Measurements from ENCODE around the gene KCNJ1.

The KCNJ1 gene

GRCh38 chr11:128901653-128902514 is 34.8 kb upstream of the KCNJ1 start:
- no peak for DNase-seq

DNA sequence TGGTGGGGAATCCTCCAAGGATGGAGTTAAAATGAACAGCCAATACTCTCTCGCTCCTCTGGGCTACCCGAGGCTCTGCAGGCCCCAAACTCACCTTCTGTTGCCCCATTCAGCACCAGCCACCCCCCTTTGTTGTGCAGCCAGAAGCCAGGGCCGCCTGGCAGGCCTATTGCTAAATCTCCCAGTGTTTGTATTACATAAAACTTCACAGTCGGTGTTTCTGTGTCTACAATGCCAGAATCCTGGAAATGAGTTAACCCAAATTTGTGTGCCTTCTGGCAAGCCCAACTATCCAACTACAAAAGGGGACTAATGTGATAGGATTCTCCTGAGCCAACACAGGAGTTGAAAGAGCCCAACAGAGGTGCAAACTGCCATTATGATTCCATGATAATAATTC is 33.4 kb upstream of the KCNJ1 start:
- no peak for DNase-seq

- DNase-seq: no peak
Observed at GRCh38 chr11:128898580-128899344, 31.7 kb upstream of the KCNJ1 start.

DNA sequence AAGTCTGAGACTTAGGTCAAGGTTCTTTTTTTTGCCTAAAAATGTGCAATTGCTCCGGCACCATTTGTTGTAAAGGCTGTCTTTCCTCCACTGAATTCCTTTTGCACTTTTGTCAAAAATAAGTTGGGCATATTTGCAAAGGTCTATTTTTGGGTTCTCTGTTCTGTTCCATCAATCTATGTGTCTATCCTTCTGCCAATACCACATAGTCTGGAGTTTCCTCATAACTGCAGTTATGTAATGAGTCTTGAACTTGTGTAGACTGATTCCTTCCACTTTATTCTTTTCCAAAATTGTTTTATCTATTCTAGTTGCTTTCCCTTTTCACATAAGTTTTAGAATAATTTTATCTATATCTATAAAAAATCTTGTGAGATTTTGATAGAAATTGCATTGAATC is 30.7 kb upstream of the KCNJ1 start:
- DNase-seq: no peak

DNA sequence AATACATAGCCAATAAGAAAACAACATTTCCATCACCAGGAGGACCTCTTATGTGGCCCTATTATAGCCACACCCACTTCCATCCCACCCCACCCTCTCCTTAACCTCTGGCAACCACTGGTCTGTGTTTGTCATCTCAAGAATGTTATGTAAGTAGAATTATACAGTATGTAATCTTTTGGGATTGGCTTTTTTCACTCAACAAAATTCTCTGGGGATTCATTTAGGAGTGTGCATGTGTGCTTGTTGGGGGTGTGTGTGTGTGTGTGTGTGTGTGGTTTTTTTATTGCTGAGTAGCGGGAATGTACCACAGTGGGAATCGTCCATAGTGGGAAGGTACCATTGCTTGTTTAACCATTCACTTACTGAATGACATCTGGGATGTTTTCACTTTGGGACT is 29.3 kb upstream of the KCNJ1 start:
- no peak for DNase-seq

DNA sequence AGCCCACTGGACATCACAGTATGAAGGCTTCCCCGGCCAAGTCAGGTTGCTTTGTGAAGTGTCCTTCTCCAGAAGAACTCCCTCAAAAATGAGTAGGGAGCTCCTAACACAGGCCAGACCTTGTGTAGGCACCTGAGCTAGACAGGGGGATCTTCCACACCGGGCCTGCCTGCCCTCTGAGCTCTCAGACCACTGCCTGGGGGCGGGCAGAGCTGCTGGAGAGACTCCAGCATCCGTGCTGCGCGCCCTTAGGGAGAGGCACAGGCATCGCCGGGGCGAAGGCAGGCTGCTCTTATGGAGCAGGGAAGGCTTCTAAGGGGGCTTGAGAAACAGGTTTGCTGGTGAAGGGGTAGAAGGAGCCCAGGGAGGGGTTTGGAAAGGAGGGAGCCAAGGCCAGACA is 28.4 kb upstream of the KCNJ1 start:
- DNase-seq: no peak

- DNase-seq: no peak
Observed at GRCh38 chr11:128894685-128895084, 27.6 kb upstream of the KCNJ1 start.

- DNase-seq: no peak
Observed at GRCh38 chr11:128894286-128894681, 27.2 kb upstream of the KCNJ1 start.

- DNase-seq: no peak
Observed at GRCh38 chr11:128893578-128894285, 26.6 kb upstream of the KCNJ1 start.

DNA sequence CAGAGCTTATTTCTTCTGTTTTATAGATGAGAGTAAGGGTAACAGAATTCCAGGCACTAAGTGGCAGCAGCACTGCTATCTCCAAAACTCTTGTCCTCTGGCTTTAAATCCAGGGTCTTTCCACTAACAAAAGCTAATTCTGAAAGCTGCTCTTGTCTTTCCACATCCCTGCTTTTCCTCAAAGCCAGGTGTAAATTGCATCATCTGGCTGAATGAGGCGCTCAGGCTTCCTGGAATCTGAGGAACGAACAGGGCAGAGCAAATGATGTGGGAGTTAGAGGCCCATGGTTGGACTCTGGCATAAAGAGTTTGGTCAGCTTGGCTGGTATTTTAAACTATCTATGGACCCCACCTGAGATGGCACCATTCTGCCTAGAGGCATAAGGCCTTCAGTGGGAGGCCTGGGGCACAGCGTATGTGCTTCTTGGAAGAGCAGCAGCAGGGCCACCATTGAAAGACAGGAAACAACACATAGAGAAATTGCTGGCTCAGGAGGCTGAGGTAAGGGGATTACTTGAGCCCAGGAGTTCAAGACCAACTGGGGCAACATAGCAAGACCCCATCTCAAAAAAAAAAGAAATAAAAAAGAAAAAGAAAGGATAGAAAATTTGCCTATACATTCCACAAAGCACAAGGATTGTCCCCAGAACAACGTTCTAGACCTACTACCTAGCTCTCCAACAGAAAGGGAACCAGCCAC is 25.9 kb upstream of the KCNJ1 start:
- no peak for DNase-seq

DNA sequence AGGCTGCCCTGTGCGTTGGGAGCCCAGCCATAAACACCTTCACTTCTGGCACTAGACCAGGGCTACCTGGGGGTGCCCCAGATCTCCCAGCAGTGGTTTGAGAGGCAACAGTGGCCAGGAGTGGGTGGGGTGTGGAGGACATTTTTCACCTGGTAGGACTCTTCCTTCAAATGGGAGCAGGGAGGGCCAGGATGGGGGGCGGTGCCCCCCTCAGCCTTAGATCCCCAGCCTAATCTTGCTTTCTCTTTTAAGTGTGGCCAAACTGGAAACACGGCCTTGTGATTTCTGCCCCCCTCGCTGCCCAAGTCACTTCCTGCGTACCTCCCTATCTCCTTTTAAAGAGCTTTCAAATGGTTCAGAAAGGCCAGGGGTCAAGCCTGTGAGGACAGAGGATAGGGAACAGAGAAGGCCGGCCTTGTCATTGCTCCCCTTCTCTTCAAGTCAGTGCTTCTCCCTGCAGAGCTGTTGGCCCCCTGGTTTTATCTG is 24.9 kb upstream of the KCNJ1 start:
- DNase-seq: no peak

DNA sequence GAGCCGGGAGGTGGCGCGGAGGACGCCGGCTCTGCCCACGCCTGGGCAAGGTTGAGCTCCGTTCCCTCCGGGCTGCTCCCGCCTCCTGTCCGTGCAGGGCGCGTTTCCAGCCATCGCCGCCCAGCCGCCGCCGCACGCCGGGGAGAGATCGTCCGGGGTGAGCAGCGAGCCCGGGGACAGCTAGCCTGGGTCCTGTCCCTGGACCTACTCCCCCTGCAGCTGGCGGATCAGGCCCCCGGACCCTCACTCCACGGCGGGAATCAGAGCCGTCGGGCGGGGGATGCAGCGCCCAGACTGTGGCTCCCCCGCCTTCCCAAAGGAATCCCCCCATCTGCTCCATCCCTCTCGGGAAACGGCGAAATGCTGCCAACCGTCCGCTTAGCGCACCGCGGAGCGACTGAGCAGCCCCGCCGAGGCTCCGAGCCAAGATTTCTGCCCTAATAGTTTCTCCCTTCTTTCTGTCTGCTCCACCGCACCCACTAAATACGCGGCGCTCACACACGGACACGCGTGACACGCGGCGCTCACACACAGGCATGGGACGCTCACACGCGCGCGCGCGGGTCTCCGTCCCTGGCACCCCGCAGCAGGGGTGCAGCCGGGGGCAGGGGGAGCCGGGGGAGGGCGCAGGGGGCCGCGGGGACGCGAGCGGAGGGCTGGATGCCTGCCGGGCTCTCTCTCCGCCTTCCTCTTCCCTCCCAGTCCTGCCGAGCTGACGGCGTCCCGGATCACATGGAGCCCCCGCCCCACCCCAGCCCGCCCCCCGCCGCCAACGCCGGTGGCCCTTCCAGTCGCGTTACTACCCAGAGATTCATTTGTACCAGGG is 23.7 kb upstream of the KCNJ1 start, which contains the start of gene KCNJ5:
Gene KCNJ5, plus strand, starts transcription at position 814 of the 826 bp plus-strand sequence. CDS start 19,918 bp downstream, outside the sequence.
- DNase-seq: peak; percentile 54

DNA sequence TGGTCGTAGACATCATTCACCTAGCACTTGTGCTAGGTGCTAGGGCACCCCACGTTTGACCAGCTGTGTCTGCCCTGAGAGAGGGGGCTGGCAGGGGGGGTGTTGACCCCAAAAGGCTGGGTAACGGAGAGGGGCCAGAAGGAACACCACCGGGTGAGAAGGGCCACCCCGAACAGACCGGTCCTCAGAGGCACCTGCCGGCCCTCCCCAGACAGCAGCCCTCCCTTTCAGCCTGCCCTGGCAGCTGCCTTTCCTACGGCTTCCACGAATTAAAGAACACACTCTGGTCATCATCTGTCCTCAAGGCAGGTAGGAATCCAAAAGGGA is 23.1 kb upstream of the KCNJ1 start:
- no peak for DNase-seq

DNA sequence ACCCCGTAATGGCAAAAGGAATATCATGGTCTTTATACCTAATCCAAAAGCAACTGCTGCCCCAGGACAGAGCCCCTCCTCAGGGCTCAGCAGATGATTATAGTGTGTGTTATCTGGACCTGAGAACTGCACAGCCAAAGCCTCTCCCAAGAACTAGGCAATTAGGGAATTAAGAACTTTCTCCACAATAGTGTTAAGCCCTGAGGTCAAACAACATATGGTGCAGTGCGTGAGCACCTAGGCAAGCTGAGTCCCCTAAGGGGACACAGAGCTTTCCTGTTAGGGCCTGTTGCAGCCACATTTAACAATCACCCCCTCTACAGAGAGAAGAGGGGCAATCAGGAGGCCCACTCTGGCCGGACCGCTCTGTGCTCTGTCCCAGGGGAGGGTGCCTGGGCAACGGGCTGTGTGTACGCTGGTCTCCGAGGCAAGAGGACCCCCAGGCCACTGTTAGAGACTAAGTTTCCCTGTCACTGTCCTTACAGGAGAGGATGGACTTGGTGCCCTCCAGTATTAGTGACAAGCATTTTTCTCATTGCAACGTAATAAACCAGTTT is 22.6 kb upstream of the KCNJ1 start:
- DNase-seq: no peak

GRCh38 chr11:128888034-128888985 is 21.2 kb upstream of the KCNJ1 start:
- DNase-seq: no peak

DNA sequence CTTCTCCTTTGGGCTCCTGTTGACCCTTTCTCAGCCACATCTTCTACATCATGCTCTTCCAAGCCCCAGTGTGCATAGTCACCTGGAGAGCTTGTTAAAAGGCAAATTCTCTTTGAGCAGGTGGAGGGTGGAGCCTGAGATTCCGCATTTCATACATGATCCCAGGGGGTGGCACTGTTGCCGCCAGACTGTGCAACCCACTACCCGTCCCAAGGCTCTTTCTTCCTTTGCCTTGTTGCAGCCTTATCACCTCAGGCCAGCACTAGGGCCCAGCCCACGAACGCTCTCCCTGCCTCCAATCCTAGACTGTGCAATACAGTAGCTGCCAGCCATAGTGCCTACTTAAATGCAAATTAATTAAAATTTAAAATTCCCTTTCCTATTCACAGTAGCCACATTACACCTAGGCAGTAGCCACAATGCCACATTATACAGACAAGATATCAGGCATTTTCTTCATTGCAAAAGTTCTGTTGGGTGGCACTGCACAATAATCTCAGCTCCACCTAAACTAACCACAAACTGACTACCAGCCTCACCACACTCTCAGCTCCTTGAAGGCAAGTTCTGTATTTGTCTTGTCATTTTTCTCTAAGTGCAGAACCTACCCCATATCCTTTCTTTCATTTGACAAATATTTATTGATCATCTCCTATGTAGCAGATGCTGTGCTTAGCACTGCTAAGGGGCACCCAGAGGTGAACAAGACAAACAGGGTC is 19.5 kb upstream of the KCNJ1 start:
- no peak for DNase-seq

DNA sequence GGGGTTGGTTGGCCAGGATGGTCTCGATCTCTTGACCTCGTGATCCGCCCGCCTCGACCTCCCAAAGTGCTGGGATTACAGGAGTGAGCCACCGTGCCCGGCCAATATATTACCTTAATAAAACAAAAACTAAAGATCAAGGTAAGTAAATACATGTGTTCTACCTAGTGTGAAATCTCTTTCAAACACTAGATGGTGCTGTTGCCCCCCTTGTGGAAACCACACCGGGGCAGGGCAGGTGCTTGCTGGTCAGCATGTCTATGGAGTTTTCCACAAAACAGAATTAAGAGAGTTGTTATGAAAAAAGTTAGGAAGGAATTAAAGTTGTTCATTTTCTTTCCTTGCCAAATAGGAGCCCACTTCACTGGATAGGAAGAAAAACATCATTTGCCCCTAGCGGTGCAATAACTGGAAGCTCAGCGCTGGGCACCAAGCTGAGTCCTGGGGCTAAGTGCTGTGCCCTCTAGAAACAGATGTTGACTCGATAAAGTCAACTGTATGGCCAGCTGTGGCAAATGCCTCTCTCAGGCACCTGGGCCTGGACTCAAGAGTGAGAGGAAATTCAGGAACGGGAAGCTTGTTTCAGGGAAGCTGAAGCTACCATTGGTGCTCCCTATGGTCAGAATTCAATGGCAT is 17.7 kb upstream of the KCNJ1 start:
- no peak for DNase-seq

GRCh38 chr11:128884054-128884453 is 17.0 kb upstream of the KCNJ1 start:
- no peak for DNase-seq

GRCh38 chr11:128882451-128882850 is 15.4 kb upstream of the KCNJ1 start:
- no peak for DNase-seq
